ENCODE data around the gene HEXD. TPM values are rescaled to one million over a fixed set of nuclear protein-coding genes. Genes with fewer than 3 reads are reported as not detected.

Gene HEXD
- total and polyA plus RNA-seq, 10 of the 15 experiments (the other 5 are each of a cell fraction or from before 2014, with no cell fraction given) = 1.6 to 24.2 (median 7.0) TPM

DNA sequence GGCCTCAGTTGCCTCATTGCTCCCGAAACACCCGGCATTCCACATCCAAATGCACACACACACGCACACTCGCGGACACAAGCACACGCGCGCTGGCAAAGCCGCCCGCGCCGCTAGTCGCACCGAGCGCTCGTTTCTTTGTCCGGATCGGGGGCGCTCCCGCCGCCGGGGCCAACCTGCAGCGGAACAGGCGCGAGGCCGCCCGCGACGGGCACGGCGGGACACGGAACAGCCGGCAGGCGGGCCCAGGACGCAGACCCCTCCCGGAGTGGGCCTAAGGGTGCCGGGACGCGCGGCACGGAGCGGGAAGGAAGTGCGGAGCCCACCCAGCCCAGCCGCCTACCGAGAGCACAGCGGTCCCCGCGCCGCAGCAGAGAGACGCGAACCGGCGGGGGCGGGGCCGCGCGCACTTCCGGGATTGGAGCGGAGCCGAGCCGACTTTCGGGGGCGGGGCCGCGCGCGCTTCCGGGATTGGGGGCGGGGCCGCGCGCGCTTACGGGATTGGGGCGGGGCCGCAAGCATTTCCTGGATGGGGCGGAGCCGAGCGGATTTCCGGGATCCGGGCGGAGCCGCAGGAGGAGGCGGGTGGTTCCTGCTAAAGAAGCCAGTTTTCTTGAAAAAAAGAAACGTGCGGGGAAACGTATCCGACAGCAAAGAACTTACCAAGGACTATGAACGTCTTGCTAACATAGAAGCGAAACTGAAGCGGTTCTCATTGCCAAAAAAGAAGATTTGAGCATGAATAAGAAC, 32.4 kb downstream of the HEXD start, which contains the start of gene CYBC1 (continued):
- TF ChIP-seq IRF5 (IDR thresholded peaks at IDR 0.05; ENCODE audit: borderline replicate concordance) = no peak
- TF ChIP-seq SMAD1 (IDR thresholded peaks at IDR 0.05; ENCODE audit: low read depth, partially characterized antibody) = no peak
- no peak for TF ChIP-seq NFXL1 (IDR thresholded peaks at IDR 0.05; ENCODE audit: borderline replicate concordance)
- TF ChIP-seq RAD21 (IDR thresholded peaks at IDR 0.05; ENCODE audit: insufficient read depth, low read depth, low read length) = no peak
- peak; percentile 85; the same call in 1 of the 2 replicates for TF ChIP-seq SMARCA5 (IDR thresholded peaks at IDR 0.05)
- TF ChIP-seq, protein P1, sequence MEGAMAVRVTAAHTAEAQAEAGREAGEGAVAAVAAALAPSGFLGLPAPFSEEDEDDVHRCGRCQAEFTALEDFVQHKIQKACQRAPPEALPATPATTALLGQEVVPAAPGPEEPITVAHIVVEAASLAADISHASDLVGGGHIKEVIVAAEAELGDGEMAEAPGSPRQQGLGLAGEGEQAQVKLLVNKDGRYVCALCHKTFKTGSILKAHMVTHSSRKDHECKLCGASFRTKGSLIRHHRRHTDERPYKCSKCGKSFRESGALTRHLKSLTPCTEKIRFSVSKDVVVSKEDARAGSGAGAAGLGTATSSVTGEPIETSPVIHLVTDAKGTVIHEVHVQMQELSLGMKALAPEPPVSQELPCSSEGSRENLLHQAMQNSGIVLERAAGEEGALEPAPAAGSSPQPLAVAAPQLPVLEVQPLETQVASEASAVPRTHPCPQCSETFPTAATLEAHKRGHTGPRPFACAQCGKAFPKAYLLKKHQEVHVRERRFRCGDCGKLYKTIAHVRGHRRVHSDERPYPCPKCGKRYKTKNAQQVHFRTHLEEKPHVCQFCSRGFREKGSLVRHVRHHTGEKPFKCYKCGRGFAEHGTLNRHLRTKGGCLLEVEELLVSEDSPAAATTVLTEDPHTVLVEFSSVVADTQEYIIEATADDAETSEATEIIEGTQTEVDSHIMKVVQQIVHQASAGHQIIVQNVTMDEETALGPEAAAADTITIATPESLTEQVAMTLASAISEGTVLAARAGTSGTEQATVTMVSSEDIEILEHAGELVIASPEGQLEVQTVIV (IDR thresholded peaks at IDR 0.05; ENCODE audit: borderline replicate concordance, partially characterized antibody) = peak; percentile 95
- peak; percentile 65 for TF ChIP-seq E2F8 (IDR thresholded peaks at IDR 0.05; ENCODE audit: low read depth, partially characterized antibody)
- TF ChIP-seq, protein P2, sequence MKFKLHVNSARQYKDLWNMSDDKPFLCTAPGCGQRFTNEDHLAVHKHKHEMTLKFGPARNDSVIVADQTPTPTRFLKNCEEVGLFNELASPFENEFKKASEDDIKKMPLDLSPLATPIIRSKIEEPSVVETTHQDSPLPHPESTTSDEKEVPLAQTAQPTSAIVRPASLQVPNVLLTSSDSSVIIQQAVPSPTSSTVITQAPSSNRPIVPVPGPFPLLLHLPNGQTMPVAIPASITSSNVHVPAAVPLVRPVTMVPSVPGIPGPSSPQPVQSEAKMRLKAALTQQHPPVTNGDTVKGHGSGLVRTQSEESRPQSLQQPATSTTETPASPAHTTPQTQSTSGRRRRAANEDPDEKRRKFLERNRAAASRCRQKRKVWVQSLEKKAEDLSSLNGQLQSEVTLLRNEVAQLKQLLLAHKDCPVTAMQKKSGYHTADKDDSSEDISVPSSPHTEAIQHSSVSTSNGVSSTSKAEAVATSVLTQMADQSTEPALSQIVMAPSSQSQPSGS (IDR thresholded peaks at IDR 0.05; ENCODE audit: low read length) = no peak
- peak; percentile 66; the same call in 1 of the 2 replicates for TF ChIP-seq STAT1 (conservative IDR thresholded peaks at IDR 0.05)
- peak; percentile 47; the same call in 1 of the 2 replicates for TF ChIP-seq ZNF384 (IDR thresholded peaks at IDR 0.05; ENCODE audit: borderline replicate concordance, low read depth, low read length)
- TF ChIP-seq ETV6 (conservative IDR thresholded peaks at IDR 0.05 in 1 of 2, IDR thresholded peaks at IDR 0.05 in 1 of 2; ENCODE audit: borderline replicate concordance in 1 of 2, low read depth in 1 of 2) = peak in 1 of 2 experiments; percentile 61; a peak in 1 of 4 replicates
- TF ChIP-seq, protein P3, sequence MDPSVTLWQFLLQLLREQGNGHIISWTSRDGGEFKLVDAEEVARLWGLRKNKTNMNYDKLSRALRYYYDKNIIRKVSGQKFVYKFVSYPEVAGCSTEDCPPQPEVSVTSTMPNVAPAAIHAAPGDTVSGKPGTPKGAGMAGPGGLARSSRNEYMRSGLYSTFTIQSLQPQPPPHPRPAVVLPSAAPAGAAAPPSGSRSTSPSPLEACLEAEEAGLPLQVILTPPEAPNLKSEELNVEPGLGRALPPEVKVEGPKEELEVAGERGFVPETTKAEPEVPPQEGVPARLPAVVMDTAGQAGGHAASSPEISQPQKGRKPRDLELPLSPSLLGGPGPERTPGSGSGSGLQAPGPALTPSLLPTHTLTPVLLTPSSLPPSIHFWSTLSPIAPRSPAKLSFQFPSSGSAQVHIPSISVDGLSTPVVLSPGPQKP (IDR thresholded peaks at IDR 0.05; ENCODE audit: low read depth, low read length) = 0 out of 2 replicates have a peak, but pooled peaks have one; percentile 25
- TF ChIP-seq SMAD5 (IDR thresholded peaks at IDR 0.05; ENCODE audit: low read depth) = peak; percentile 43; the same call in 1 of the 2 replicates
- TF ChIP-seq MEF2B (IDR thresholded peaks at IDR 0.05; ENCODE audit: partially characterized antibody, poor library complexity, severe bottlenecking) = no peak
- no peak for TF ChIP-seq MEF2A (IDR thresholded peaks at IDR 0.05; ENCODE audit: insufficient read depth, low read depth, low read length)
- peak; percentile 87 for TF ChIP-seq BACH1 (IDR thresholded peaks at IDR 0.05; ENCODE audit: borderline replicate concordance)
- TF ChIP-seq NR2F1 (conservative IDR thresholded peaks at IDR 0.05) = peak; percentile 56; the same call in 1 of the 2 replicates
- peak; percentile 97 for TF ChIP-seq LARP7 (IDR thresholded peaks at IDR 0.05)
- no peak for TF ChIP-seq FOXK2 (IDR thresholded peaks at IDR 0.05)
- TF ChIP-seq DPF2 (IDR thresholded peaks at IDR 0.05) = peak; percentile 88

All from GM12878 (cell line).